ENCODE measurements around the gene GMNN.
"Not testable (repeated sequence)": the region's sequence is repeated elsewhere in the genome, so short reads cannot be mapped to it uniquely, and the experiment has no call there.

Gene GMNN

GRCh38 chr6:24761851-24762250 is 12.9 kb upstream of the GMNN start:
- Histone ChIP-seq H3K27ac (ENCODE audit: poor library complexity, severe bottlenecking) (no peak overlapping the region), H3K4me3 (ENCODE audit: severe bottlenecking) (no peak overlapping the region), H3K4me1 (ENCODE audit: insufficient read depth, poor library complexity, severe bottlenecking) (no peaks in the 10 kb centered on the region), H3K27me3 (ENCODE audit: insufficient read depth, poor library complexity, severe bottlenecking) (no peaks in the 10 kb centered on the region), H3K36me3 (ENCODE audit: low read depth) (no peaks in the 10 kb centered on the region), H3K9me3 (ENCODE audit: severe bottlenecking) (no peaks in the 10 kb centered on the region)
- DNase-seq (ENCODE audit: low spot score) (no peak), ATAC-seq (ENCODE audit: low read depth) (no peak)
- TF ChIP-seq, protein P1, sequence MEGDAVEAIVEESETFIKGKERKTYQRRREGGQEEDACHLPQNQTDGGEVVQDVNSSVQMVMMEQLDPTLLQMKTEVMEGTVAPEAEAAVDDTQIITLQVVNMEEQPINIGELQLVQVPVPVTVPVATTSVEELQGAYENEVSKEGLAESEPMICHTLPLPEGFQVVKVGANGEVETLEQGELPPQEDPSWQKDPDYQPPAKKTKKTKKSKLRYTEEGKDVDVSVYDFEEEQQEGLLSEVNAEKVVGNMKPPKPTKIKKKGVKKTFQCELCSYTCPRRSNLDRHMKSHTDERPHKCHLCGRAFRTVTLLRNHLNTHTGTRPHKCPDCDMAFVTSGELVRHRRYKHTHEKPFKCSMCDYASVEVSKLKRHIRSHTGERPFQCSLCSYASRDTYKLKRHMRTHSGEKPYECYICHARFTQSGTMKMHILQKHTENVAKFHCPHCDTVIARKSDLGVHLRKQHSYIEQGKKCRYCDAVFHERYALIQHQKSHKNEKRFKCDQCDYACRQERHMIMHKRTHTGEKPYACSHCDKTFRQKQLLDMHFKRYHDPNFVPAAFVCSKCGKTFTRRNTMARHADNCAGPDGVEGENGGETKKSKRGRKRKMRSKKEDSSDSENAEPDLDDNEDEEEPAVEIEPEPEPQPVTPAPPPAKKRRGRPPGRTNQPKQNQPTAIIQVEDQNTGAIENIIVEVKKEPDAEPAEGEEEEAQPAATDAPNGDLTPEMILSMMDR (IDR thresholded peaks at IDR 0.05; ENCODE audit: poor library complexity, severe bottlenecking), result no peak

GRCh38 chr6:24763578-24763977 is 11.2 kb upstream of the GMNN start:
- Histone ChIP-seq H3K36me3 (ENCODE audit: low read depth) (no peaks in the 10 kb centered on the region), H3K9me3 (ENCODE audit: severe bottlenecking) (no peaks in the 10 kb centered on the region), H3K4me1 (ENCODE audit: insufficient read depth, poor library complexity, severe bottlenecking) (no peaks in the 10 kb centered on the region), H3K27ac (ENCODE audit: poor library complexity, severe bottlenecking) (no peak overlapping the region), H3K27me3 (ENCODE audit: insufficient read depth, poor library complexity, severe bottlenecking) (no peaks in the 10 kb centered on the region), H3K4me3 (ENCODE audit: severe bottlenecking) (no peak overlapping the region)
- TF ChIP-seq, protein P1 (IDR thresholded peaks at IDR 0.05; ENCODE audit: poor library complexity, severe bottlenecking), result no peak
- ATAC-seq (ENCODE audit: low read depth) (no peak), DNase-seq (ENCODE audit: low spot score) (no peak)

- not testable (repeated sequence) for ATAC-seq (ENCODE audit: low read depth); DNase-seq (ENCODE audit: low spot score)
These were observed 9.6 kb upstream of the GMNN start for GRCh38 chr6:24764833-24765828.

GRCh38 chr6:24765968-24766367 is 8.8 kb upstream of the GMNN start:
- H3K4me3 ChIP-seq (ENCODE audit: severe bottlenecking); H3K4me1 ChIP-seq (ENCODE audit: insufficient read depth, poor library complexity, severe bottlenecking); H3K36me3 ChIP-seq (ENCODE audit: low read depth); DNase-seq (ENCODE audit: low spot score); H3K27ac ChIP-seq (ENCODE audit: poor library complexity, severe bottlenecking); H3K9me3 ChIP-seq (ENCODE audit: severe bottlenecking); ATAC-seq (ENCODE audit: low read depth); H3K27me3 ChIP-seq (ENCODE audit: insufficient read depth, poor library complexity, severe bottlenecking): not testable (repeated sequence)

More at GRCh38 chr6:24764833-24765828, 9.6 kb upstream of the GMNN start:
- not testable (repeated sequence) for H3K27me3 ChIP-seq (ENCODE audit: insufficient read depth, poor library complexity, severe bottlenecking); H3K4me3 ChIP-seq (ENCODE audit: severe bottlenecking); H3K36me3 ChIP-seq (ENCODE audit: low read depth); H3K9me3 ChIP-seq (ENCODE audit: severe bottlenecking); H3K27ac ChIP-seq (ENCODE audit: poor library complexity, severe bottlenecking); H3K4me1 ChIP-seq (ENCODE audit: insufficient read depth, poor library complexity, severe bottlenecking)

GRCh38 chr6:24766680-24767462 is 7.9 kb upstream of the GMNN start:
- ATAC-seq (ENCODE audit: low read depth) (peak; percentile 64; the same call in 2 of the 3 replicates), DNase-seq (ENCODE audit: low spot score) (no peak)
- H3K4me3 ChIP-seq (ENCODE audit: severe bottlenecking), result no peak overlapping the region
- no peaks in the 10 kb centered on the region for H3K9me3 ChIP-seq (ENCODE audit: severe bottlenecking)
- H3K36me3 ChIP-seq (ENCODE audit: low read depth), result no peaks in the 10 kb centered on the region
- H3K27ac ChIP-seq (ENCODE audit: poor library complexity, severe bottlenecking), result no peak overlapping the region
- TF ChIP-seq, protein P1 (IDR thresholded peaks at IDR 0.05; ENCODE audit: poor library complexity, severe bottlenecking), result peak; percentile 80
- no peaks in the 10 kb centered on the region for H3K4me1 ChIP-seq (ENCODE audit: insufficient read depth, poor library complexity, severe bottlenecking)
- H3K27me3 ChIP-seq (ENCODE audit: insufficient read depth, poor library complexity, severe bottlenecking), result no peaks in the 10 kb centered on the region
